Limb (tissue), 2 donors: Measurements from ENCODE around the gene ZCCHC7.
"Not testable (repeated sequence)": the region's sequence is repeated elsewhere in the genome, so short reads cannot be mapped to it uniquely, and the experiment has no call there.

Source experiments
- DNase-seq, 2 donors: peaks; one replicate each; pipeline ENCODE4 v3.0.0-alpha.2; 2016; ENCODE audit errors: extremely low spot score in 2 of 2

ZCCHC7 gene

GRCh38 chr9:37251452-37251851 lies 131.1 kb downstream of the ZCCHC7 start:
- DNase-seq, result no peak

GRCh38 chr9:37253377-37253937 lies 133.1 kb downstream of the ZCCHC7 start:
- no peak for DNase-seq

GRCh38 chr9:37255187-37255586 lies 134.8 kb downstream of the ZCCHC7 start:
- no peak for DNase-seq

GRCh38 chr9:37255944-37256862 lies 135.8 kb downstream of the ZCCHC7 start:
- no peak for DNase-seq

GRCh38 chr9:37259951-37260350 lies 139.6 kb downstream of the ZCCHC7 start:
- DNase-seq, result no peak

- no peak for DNase-seq
Observed at GRCh38 chr9:37262410-37262809, 142.0 kb downstream of the ZCCHC7 start.

GRCh38 chr9:37264539-37264938 lies 144.2 kb downstream of the ZCCHC7 start:
- no peak for DNase-seq

- no peak for DNase-seq
Observed at GRCh38 chr9:37266630-37267029, 146.3 kb downstream of the ZCCHC7 start.

GRCh38 chr9:37269221-37269620 lies 148.8 kb downstream of the ZCCHC7 start:
- no peak for DNase-seq

GRCh38 chr9:37271679-37272078 lies 151.3 kb downstream of the ZCCHC7 start:
- no peak for DNase-seq

- DNase-seq, result no peak
Observed at GRCh38 chr9:37273595-37273994, 153.2 kb downstream of the ZCCHC7 start.

GRCh38 chr9:37281541-37281940 lies 161.2 kb downstream of the ZCCHC7 start:
- DNase-seq, result no peak

GRCh38 chr9:37283730-37284325 lies 163.5 kb downstream of the ZCCHC7 start:
- peak in 1 of 2 donors; percentile 24 for DNase-seq

GRCh38 chr9:37284636-37285035 lies 164.3 kb downstream of the ZCCHC7 start:
- peak in 1 of 2 donors; percentile 42 for DNase-seq

- DNase-seq, result no peak
Observed at GRCh38 chr9:37286530-37287175, 166.3 kb downstream of the ZCCHC7 start.

- no peak for DNase-seq
Observed at GRCh38 chr9:37287317-37287716, 166.9 kb downstream of the ZCCHC7 start.

- no peak for DNase-seq
Observed at GRCh38 chr9:37289631-37290030, 169.3 kb downstream of the ZCCHC7 start.

- DNase-seq, result no peak
Observed at GRCh38 chr9:37290366-37290939, 170.1 kb downstream of the ZCCHC7 start.

GRCh38 chr9:37290940-37291485 lies 170.6 kb downstream of the ZCCHC7 start:
- DNase-seq, result no peak

GRCh38 chr9:37291612-37292238 lies 171.4 kb downstream of the ZCCHC7 start:
- DNase-seq, result not testable (repeated sequence)

- DNase-seq, result no peak
Observed at GRCh38 chr9:37292896-37293295, 172.5 kb downstream of the ZCCHC7 start.
